H7 (cell line): ENCODE data around the gene DGKI. TPM values are rescaled to one million over a fixed set of nuclear protein-coding genes. Genes with fewer than 3 reads are reported as not detected.

ENCODE experiments used
- DNase-seq: peaks from one replicate; pipeline ENCODE4 v3.0.0; 2012
- H3K27me3 ChIP-seq: 2 replicates; pipeline ENCODE4 v1.6.0; 2011; ENCODE audit warnings: mild to moderate bottlenecking, low read length; ENCODE audit not compliant: control insufficient read depth, insufficient read depth
- H3K36me3 ChIP-seq: replicated peaks from 2 replicates; pipeline ENCODE4 v1.5.1; 2011; ENCODE audit warnings: low read length; ENCODE audit not compliant: control insufficient read depth, insufficient read depth
- H3K4me3 ChIP-seq: 2 replicates; pipeline ENCODE4 v1.5.1; 2011; ENCODE audit warnings: low read depth, mild to moderate bottlenecking, control low read depth, low read length, moderate library complexity; ENCODE audit not compliant: insufficient read depth
- total RNA-seq: library from RNA; depleted of rRNA; stranded (reverse); fragments of >200 nt; shearing (Covaris generic); gene quantifications from 2 replicates; pipeline ENCODE4 v1.2.3, GENCODE V29; 2014

Gene DGKI
- total RNA-seq, 1 experiment from 2014 or later = 0.14 TPM

- no peak for DNase-seq
- no peaks in the 10 kb centered on the region for H3K27me3 ChIP-seq
- H3K36me3 ChIP-seq = no peaks in the 10 kb centered on the region
- H3K4me3 ChIP-seq = no peak overlapping the region
Measured at GRCh38 chr7:137366995-137367394, 479.8 kb downstream of the DGKI start.

- Histone ChIP-seq H3K27me3 (no peaks in the 10 kb centered on the region), H3K4me3 (no peak overlapping the region), H3K36me3 (no peaks in the 10 kb centered on the region)
- DNase-seq = no peak
Measured at GRCh38 chr7:137363683-137364082, 483.1 kb downstream of the DGKI start.

GRCh38 chr7:137360087-137360679 is 486.6 kb downstream of the DGKI start:
- no peak overlapping the region for H3K4me3 ChIP-seq
- no peaks in the 10 kb centered on the region for H3K27me3 ChIP-seq
- H3K36me3 ChIP-seq = no peaks in the 10 kb centered on the region
- no peak for DNase-seq

GRCh38 chr7:137354961-137355360 is 491.8 kb downstream of the DGKI start:
- Histone ChIP-seq H3K27me3 (no peaks in the 10 kb centered on the region), H3K4me3 (no peak overlapping the region), H3K36me3 (no peaks in the 10 kb centered on the region)
- DNase-seq = no peak

- Histone ChIP-seq H3K36me3 (no peaks in the 10 kb centered on the region), H3K27me3 (no peaks in the 10 kb centered on the region), H3K4me3 (no peak overlapping the region)
- DNase-seq = no peak
Measured at GRCh38 chr7:137354396-137354795, 492.4 kb downstream of the DGKI start.

- no peak for DNase-seq
- Histone ChIP-seq H3K4me3 (no peak overlapping the region), H3K36me3 (no peaks in the 10 kb centered on the region), H3K27me3 (no peaks in the 10 kb centered on the region)
Measured at GRCh38 chr7:137351941-137352340, 494.8 kb downstream of the DGKI start.

GRCh38 chr7:137345799-137346449 is 500.9 kb downstream of the DGKI start:
- Histone ChIP-seq H3K4me3 (no peak overlapping the region), H3K36me3 (no peaks in the 10 kb centered on the region), H3K27me3 (0 out of 2 replicates have a peak, but pooled peaks cover 1% of the 10 kb centered on the region)
- no peak for DNase-seq

- Histone ChIP-seq H3K36me3 (no peaks in the 10 kb centered on the region), H3K4me3 (peak within 1 kb of the TSS; percentile 58), H3K27me3 (0 out of 2 replicates have a peak, but pooled peaks cover 1% of the 10 kb centered on the region)
- peak; percentile 46 for DNase-seq
Measured at GRCh38 chr7:137343281-137343841, 503.4 kb downstream of the DGKI start, which contains the start of gene PTN. TSS of gene PTN (minus strand) at chr7:137343733. CDS start at chr7:137254973, 88,760 bp downstream.

GRCh38 chr7:137342828-137343261 is 503.9 kb downstream of the DGKI start:
- 0 out of 2 replicates have a peak, but pooled peaks cover 1% of the 10 kb centered on the region for H3K27me3 ChIP-seq
- no peaks in the 10 kb centered on the region for H3K36me3 ChIP-seq
- peak overlapping the region; percentile 58 for H3K4me3 ChIP-seq
- DNase-seq = peak; percentile 7

GRCh38 chr7:137342265-137342664 is 504.5 kb downstream of the DGKI start:
- Histone ChIP-seq H3K4me3 (no peak overlapping the region), H3K27me3 (0 out of 2 replicates have a peak, but pooled peaks cover 1% of the 10 kb centered on the region)

GRCh38 chr7:137337902-137338301 is 508.9 kb downstream of the DGKI start:
- Histone ChIP-seq H3K4me3 (no peak overlapping the region), H3K36me3 (no peaks in the 10 kb centered on the region), H3K27me3 (no peaks in the 10 kb centered on the region)
- DNase-seq = peak; percentile 26

More at GRCh38 chr7:137342265-137342664, 504.5 kb downstream of the DGKI start:
- DNase-seq = no peak
- H3K36me3 ChIP-seq = no peaks in the 10 kb centered on the region

GRCh38 chr7:137335814-137336213 is 511.0 kb downstream of the DGKI start:
- Histone ChIP-seq H3K27me3 (no peaks in the 10 kb centered on the region), H3K36me3 (no peaks in the 10 kb centered on the region), H3K4me3 (no peak overlapping the region)
- DNase-seq = no peak

- Histone ChIP-seq H3K4me3 (no peak overlapping the region), H3K27me3 (no peaks in the 10 kb centered on the region), H3K36me3 (no peaks in the 10 kb centered on the region)
- DNase-seq = no peak
Measured at GRCh38 chr7:137331378-137331777, 515.4 kb downstream of the DGKI start.
